Endothelial cell of umbilical vein (primary cell): Measurements from ENCODE around the gene SKI.

Source experiments
- CTCF ChIP-seq, 2 donors: IDR thresholded peaks; 1 replicate in 1 of 2; 2 replicates in 1 of 2; pipeline ENCODE4 v1.5.1; 2011; ENCODE audit warnings: low read length in 2 of 2, mild to moderate bottlenecking in 2 of 2, moderate library complexity in 2 of 2, control low read depth in 1 of 2, inconsistent platforms in 1 of 2, low read depth in 1 of 2; ENCODE audit not compliant: insufficient read depth in 1 of 2; ENCODE audit errors: extremely low read depth in 1 of 2
- EZH2 ChIP-seq: IDR thresholded peaks from 2 replicates; pipeline ENCODE4 v1.6.1; 2012; ENCODE audit warnings: borderline replicate concordance, low read depth, mild to moderate bottlenecking, moderate library complexity, low read length, inconsistent platforms; ENCODE audit not compliant: severe bottlenecking
- FOS ChIP-seq: IDR thresholded peaks from 2 replicates; pipeline ENCODE4 v1.6.1; 2011; ENCODE audit warnings: mild to moderate bottlenecking, low read length, moderate library complexity, borderline replicate concordance; ENCODE audit not compliant: insufficient read depth
- MAX ChIP-seq: IDR thresholded peaks from 2 replicates; pipeline ENCODE4 v1.6.1; 2011; ENCODE audit not compliant: insufficient read depth, insufficient read length
- MYC ChIP-seq: IDR thresholded peaks from one replicate; pipeline ENCODE4 v1.6.1; 2011; ENCODE audit warnings: mild to moderate bottlenecking, low read depth, low read length
- POLR2A ChIP-seq: IDR thresholded peaks from 2 replicates; pipeline ENCODE4 v1.6.1; 2012; ENCODE audit warnings: low read depth, mild to moderate bottlenecking, control low read depth, low read length
- POLR2AphosphoS5 ChIP-seq: IDR thresholded peaks from 2 replicates; pipeline ENCODE4 v1.6.1; 2012; ENCODE audit warnings: low read depth, mild to moderate bottlenecking, control low read depth, low read length, moderate library complexity; ENCODE audit not compliant: insufficient read depth

GRCh38 chr1:2260917-2261316, 32.8 kb downstream of the SKI start:
- no peak for TF ChIP-seq CTCF (IDR thresholded peaks at IDR 0.05; ENCODE audit: extremely low read depth in 1 of 2, insufficient read depth in 1 of 2, low read depth in 1 of 2, low read length in 2 of 2)
- no peak for TF ChIP-seq MYC
- TF ChIP-seq MAX, result no peak
- no peak for TF ChIP-seq POLR2AphosphoS5
- no peak for TF ChIP-seq POLR2A
- TF ChIP-seq EZH2, result no peak
- TF ChIP-seq FOS, result no peak
